Measurements from ENCODE around the gene LSAMP.

Gene LSAMP

GRCh38 chr3:116306149-116306548 is 139.1 kb downstream of the LSAMP start:
- ATAC-seq (ENCODE audit: low read depth) (no peak), DNase-seq (ENCODE audit: low spot score) (no peak)
- Histone ChIP-seq H3K4me3 (ENCODE audit: severe bottlenecking) (no peak overlapping the region), H3K36me3 (ENCODE audit: low read depth) (no peaks in the 10 kb centered on the region), H3K27me3 (ENCODE audit: insufficient read depth, poor library complexity, severe bottlenecking) (peaks cover 7% of the 10 kb centered on the region), H3K27ac (ENCODE audit: poor library complexity, severe bottlenecking) (no peak overlapping the region), H3K9me3 (ENCODE audit: severe bottlenecking) (no peaks in the 10 kb centered on the region), H3K4me1 (ENCODE audit: insufficient read depth, poor library complexity, severe bottlenecking) (no peaks in the 10 kb centered on the region)
- no peak for TF ChIP-seq CTCF (IDR thresholded peaks at IDR 0.05; ENCODE audit: poor library complexity, severe bottlenecking)

DNA sequence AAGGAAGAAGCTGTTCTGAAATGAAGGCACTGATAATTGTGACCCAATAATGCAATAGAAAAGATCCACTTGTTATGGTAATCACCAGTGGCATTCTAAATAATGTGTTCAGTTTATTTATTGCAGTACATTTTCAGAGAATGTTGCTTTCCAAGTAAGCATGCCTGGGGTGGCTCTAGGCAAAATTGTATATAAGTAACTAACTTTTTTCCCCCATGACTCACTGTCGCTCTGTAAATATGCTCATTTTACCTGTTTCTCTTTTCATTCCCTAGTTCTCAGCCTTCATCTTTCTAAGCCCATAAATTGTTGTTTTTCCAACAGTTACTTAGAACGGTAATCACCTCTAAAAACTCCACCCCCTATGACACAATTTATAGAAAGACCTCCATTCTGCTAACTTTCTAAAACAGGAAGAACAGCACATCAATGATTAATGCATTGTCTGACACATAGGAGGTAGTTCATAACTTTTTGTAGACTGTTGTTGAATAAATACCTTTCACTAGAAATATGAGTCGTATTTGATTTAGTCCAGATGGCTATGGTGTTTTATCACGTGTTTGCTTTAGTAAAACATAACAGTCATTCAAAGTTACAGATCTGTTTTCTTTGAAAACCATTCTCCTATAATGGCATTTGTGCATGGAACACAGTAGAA is 143.1 kb downstream of the LSAMP start:
- ATAC-seq (ENCODE audit: low read depth) (no peak), DNase-seq (ENCODE audit: low spot score) (no peak)
- TF ChIP-seq CTCF (IDR thresholded peaks at IDR 0.05; ENCODE audit: poor library complexity, severe bottlenecking) = no peak
- H3K27me3 ChIP-seq (ENCODE audit: insufficient read depth, poor library complexity, severe bottlenecking) = no peaks in the 10 kb centered on the region
- no peak overlapping the region for H3K27ac ChIP-seq (ENCODE audit: poor library complexity, severe bottlenecking)
- no peak overlapping the region for H3K4me3 ChIP-seq (ENCODE audit: severe bottlenecking)
- H3K4me1 ChIP-seq (ENCODE audit: insufficient read depth, poor library complexity, severe bottlenecking) = no peaks in the 10 kb centered on the region
- H3K36me3 ChIP-seq (ENCODE audit: low read depth) = no peaks in the 10 kb centered on the region
- H3K9me3 ChIP-seq (ENCODE audit: severe bottlenecking) = no peaks in the 10 kb centered on the region

- no peak overlapping the region for H3K4me3 ChIP-seq (ENCODE audit: severe bottlenecking)
- DNase-seq (ENCODE audit: low spot score) (no peak), ATAC-seq (ENCODE audit: low read depth) (no peak)
- no peaks in the 10 kb centered on the region for H3K36me3 ChIP-seq (ENCODE audit: low read depth)
- no peak overlapping the region for H3K27ac ChIP-seq (ENCODE audit: poor library complexity, severe bottlenecking)
- H3K27me3 ChIP-seq (ENCODE audit: insufficient read depth, poor library complexity, severe bottlenecking) = no peaks in the 10 kb centered on the region
- H3K9me3 ChIP-seq (ENCODE audit: severe bottlenecking) = no peaks in the 10 kb centered on the region
- H3K4me1 ChIP-seq (ENCODE audit: insufficient read depth, poor library complexity, severe bottlenecking) = no peaks in the 10 kb centered on the region
- no peak for TF ChIP-seq CTCF (IDR thresholded peaks at IDR 0.05; ENCODE audit: poor library complexity, severe bottlenecking)
Observed at GRCh38 chr3:116301422-116301821, 143.9 kb downstream of the LSAMP start.

GRCh38 chr3:116300226-116300625 is 145.1 kb downstream of the LSAMP start:
- Histone ChIP-seq H3K27ac (ENCODE audit: poor library complexity, severe bottlenecking) (no peak overlapping the region), H3K9me3 (ENCODE audit: severe bottlenecking) (no peaks in the 10 kb centered on the region), H3K27me3 (ENCODE audit: insufficient read depth, poor library complexity, severe bottlenecking) (no peaks in the 10 kb centered on the region), H3K36me3 (ENCODE audit: low read depth) (no peaks in the 10 kb centered on the region), H3K4me1 (ENCODE audit: insufficient read depth, poor library complexity, severe bottlenecking) (no peaks in the 10 kb centered on the region), H3K4me3 (ENCODE audit: severe bottlenecking) (no peak overlapping the region)
- no peak for TF ChIP-seq CTCF (IDR thresholded peaks at IDR 0.05; ENCODE audit: poor library complexity, severe bottlenecking)
- ATAC-seq (ENCODE audit: low read depth) (no peak), DNase-seq (ENCODE audit: low spot score) (no peak)

DNA sequence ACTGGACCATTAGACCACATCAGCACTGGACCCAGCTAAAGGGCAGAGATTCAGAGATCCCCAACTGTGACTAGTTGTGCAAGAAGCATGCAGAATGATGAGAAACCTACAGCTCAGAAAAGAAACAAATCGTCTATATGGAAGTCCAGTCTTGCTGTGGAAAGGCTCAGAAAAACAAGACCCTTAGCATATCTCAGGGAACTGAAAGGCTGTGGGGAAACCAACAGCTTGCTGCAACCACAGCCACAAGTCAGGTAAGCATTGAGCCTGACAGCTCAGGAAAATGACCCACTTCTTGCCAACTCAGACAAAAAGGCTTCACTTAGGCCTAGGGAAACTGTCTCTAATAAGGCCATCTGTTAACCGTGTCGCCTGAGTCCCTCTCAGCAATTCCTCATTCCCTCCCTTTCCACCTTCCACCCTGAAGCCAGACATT is 145.6 kb downstream of the LSAMP start:
- H3K4me3 ChIP-seq (ENCODE audit: severe bottlenecking) = no peak overlapping the region
- ATAC-seq (ENCODE audit: low read depth) = no peak
- H3K27me3 ChIP-seq (ENCODE audit: insufficient read depth, poor library complexity, severe bottlenecking) = no peaks in the 10 kb centered on the region
- TF ChIP-seq CTCF (IDR thresholded peaks at IDR 0.05; ENCODE audit: poor library complexity, severe bottlenecking) = no peak
- no peak for DNase-seq (ENCODE audit: low spot score)
- no peak overlapping the region for H3K27ac ChIP-seq (ENCODE audit: poor library complexity, severe bottlenecking)
- H3K4me1 ChIP-seq (ENCODE audit: insufficient read depth, poor library complexity, severe bottlenecking) = no peaks in the 10 kb centered on the region
- no peaks in the 10 kb centered on the region for H3K9me3 ChIP-seq (ENCODE audit: severe bottlenecking)
- H3K36me3 ChIP-seq (ENCODE audit: low read depth) = no peaks in the 10 kb centered on the region

Measured in RWPE2 (cell line).